Measurements from ENCODE around the gene ENOSF1.

Gene ENOSF1

DNA sequence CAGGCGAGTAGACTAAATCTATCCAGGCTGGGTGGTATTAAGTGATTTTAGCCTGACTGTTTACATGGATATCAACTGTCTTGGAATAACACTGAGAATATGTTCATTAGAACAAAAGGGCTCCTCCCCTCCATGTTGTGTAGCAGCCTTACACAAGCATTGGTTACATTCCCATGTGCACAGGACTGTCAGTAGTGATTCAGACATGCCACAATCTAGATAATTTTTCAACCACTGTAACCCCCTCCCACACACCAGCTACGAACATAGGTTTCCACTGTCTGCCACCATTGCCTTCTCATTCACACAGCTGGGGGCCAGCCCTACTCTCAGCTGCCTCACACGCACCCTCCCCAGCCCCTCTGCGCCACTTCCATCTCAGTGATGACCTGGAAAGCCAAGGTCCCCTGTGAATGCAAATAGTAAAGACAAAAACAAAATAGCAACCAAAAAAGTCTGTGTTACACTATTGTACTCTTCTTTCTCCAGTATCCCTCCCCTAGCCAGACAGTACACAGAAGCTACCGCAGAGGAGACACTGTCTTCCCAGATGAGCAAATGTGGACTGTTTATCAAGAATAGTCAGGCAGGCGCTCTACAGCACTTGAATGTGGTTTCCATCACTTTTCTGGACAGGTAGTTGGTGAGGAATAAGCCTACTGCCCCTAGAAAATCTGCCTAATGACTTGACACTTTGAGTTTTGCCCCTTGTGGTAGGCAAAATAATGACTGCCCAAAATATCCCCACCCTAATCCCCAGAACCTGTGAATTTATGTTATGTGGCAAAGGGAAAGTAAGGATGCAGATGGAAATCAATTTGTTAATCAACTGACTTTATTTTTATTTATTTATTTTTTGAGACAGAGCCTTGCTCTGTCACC lies 82.9 kb downstream of the ENOSF1 start:
- no peak for DNase-seq

DNA sequence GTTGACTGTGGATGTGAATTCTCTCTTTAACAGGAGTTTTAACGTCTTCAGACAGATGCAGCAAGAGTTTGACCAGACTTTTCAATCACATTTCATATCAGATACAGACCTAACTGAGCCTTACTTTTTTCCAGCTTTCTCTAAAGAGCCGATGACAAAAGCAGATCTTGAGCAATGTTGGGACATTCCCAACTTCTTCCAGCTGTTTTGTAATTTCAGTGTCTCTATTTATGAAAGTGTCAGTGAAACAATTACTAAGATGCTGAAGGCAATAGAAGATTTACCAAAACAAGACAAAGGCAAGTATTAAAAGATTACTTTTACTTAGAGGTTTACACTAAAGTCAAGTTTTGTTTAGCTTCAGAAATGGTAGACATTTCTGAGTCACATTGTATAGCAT lies 85.2 kb downstream of the ENOSF1 start:
- DNase-seq: no peak

DNA sequence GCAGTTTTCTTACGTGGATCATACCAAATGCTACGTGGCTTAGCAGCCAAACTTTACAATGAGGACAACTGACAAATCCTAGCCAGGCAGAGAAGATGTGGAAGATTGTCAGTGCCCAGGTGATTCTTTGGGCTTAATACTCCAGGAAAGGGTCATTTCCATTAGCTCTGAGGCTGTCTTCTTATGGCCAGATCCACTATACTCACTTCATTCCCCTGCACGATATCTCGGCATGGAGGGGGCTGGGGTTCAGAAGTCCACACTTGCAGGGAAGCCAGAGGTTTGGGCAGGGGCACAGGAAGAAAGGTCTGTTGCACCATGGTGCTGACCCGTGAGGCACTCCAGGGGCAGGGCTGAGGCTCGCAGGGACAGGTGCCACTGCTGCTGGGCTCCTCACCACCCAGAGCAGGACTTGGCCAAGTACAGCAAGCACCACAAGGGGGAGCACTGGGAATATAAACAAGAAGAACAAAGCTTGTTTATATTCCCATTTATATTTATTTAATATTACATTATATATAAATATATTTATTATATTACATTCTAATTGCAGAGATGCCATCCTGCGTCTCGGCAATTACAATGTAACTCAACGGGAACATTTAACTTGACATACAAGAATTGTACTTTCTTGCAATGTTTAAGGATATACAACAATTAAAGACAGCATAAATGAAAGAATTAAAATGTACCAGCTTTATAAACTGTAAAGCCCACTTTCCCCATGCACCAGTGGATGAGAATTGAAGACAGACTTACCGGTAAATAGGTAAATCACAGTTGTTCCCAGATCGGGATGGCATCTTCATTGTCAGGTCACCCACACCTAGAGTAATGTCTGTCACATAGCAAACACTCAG lies 88.4 kb downstream of the ENOSF1 start:
- DNase-seq: peak; percentile 62

DNA sequence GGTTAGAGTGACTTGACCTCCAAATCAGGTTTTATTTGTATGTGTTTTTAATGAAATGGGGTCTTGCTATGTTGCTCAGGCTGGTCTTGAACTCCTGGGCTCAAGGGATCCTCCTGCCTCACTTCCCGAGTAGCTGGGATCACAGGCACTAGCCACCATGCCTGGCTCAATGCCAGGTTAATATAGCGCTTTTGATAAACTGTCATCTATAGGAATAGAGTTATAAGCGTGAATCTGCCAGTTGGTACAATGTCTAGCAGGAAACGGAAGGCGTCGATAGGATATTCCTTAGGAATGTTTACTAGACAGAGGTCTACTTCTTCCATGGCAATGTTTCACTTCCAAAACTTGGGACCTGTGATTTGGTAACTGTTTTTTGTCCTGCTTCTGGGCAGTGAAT lies 90.1 kb downstream of the ENOSF1 start:
- no peak for DNase-seq

DNA sequence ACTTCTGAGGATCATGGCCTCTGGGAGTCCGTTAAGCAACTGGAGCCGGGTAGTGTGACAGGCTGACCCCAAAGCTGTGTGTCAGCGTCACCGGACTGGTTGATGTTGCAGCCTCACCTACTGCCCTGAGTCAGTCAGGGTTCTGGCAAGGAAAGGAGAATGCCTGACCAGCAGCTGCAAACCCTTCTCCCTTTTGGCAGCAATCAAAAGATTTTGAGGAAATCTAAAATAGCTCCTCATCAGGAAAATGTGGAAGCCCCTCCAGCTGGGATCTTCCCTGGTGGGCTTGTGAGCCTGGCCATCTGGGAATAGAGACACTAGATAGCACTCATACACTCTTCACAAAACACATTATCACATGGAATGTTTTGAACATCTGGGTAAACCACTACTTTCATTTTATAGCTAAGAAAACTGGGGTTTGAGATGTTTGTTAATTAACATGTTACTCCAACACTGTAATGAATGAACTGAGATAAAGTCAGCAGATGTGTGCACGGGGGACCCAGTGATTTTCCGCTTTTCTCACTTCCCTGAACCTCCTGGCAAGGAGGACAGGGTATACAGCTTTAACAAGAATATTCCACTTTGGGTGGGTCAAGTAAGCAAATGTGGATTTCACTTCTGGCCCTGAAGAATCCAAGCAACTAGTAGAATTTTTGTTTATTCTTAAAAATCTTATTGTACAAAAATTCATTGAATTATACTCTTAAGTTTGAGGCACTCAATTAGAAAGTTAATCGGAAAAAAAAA lies 91.0 kb downstream of the ENOSF1 start:
- no peak for DNase-seq

Data from activated naive CD4-positive, alpha-beta T cell treated with anti-CD3 and anti-CD28 coated beads, Interleukin-2, amount 50 U/mL, for 16 hours (primary cell).